HFF-Myc (cell line): ENCODE measurements around the gene ATP2B3.

Source experiments
- DNase-seq: peaks from one replicate; pipeline ENCODE4 v3.0.0-alpha.2; 2011; ENCODE audit warnings: low read depth; ENCODE audit errors: extremely low read depth
- H3K4me3 ChIP-seq: replicated peaks from 2 replicates; pipeline ENCODE4 v1.5.1; 2011; ENCODE audit warnings: low read depth, mild to moderate bottlenecking, control low read depth, low read length
- CTCF ChIP-seq: IDR thresholded peaks from 2 replicates; pipeline ENCODE4 v1.5.1; 2012; ENCODE audit warnings: mild to moderate bottlenecking, low read depth, low read length, control low read depth; ENCODE audit errors: missing control alignments

ATP2B3 gene

DNA sequence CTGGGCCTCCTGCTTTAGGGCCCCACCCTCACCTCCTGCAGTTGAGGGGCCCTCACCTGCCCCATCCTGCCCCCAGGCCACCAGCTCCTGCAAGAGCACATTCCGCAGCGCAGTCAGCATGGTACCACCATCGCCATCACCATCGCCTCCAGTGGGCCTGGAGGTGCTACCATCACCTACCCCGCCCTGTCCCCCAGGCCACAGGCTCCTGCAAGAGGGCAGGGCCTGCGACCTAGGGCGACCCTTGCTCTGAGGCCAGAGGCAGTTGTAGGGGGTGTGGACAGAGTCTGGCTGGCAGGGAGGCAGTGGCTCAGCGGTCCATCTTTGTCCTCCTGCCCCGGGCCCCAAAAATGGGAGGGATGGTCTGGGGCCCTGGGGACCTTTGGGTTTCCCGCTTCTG lies 43.2 kb upstream of the ATP2B3 start:
- DNase-seq, result no peak
- no peak for TF ChIP-seq CTCF
- no peak overlapping the region for H3K4me3 ChIP-seq

GRCh38 chrX:153474718-153475117 lies 42.7 kb upstream of the ATP2B3 start:
- no peak for DNase-seq
- no peak overlapping the region for H3K4me3 ChIP-seq
- TF ChIP-seq CTCF, result no peak

DNA sequence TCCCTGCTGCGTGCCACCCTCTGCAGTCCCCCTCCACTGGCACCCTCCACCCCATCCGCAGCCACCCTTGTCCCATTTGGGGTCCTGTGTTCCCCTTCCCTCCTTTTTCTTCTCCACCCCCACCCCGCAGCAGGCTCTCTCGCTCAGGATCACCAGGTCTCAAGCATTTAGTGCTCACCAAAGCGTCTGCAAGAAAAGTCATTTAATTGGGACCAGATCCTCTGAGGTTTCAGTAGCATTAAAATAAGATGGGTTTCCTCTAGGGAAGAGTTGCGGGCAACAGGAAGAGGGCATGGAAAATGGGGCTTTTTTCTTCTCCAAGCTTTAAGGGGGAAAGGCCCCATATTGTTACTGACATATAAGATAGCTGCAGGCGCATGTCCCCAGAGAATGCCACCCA lies 42.2 kb upstream of the ATP2B3 start:
- TF ChIP-seq CTCF, result no peak
- H3K4me3 ChIP-seq, result no peak overlapping the region
- no peak for DNase-seq

DNA sequence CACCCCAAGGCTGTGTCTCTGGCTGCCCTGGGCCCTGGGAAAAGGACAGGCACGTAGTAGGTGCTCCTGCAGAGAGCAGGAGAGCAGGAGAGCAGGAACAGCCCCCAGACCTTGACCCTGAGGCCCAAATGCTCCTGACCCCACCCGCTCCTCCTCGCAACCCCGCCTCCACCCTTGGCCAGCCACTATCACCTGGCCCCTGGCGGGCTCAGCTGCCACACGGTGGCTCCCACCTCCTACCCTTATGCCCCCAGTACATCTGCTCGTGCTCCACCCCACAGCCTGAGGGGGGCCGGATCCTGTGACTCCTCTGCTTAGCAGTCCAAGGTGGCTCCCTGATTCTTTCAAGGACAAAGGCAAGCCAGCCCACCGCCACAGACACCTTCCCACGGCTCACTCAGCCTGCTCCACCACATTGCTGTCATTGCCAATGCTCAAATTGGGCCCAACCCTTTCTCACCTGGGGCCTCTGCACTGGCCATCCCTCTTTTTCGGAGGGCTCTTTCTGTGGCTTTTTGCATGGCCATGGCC lies 41.6 kb upstream of the ATP2B3 start:
- H3K4me3 ChIP-seq, result no peak overlapping the region
- no peak for DNase-seq
- no peak for TF ChIP-seq CTCF

DNA sequence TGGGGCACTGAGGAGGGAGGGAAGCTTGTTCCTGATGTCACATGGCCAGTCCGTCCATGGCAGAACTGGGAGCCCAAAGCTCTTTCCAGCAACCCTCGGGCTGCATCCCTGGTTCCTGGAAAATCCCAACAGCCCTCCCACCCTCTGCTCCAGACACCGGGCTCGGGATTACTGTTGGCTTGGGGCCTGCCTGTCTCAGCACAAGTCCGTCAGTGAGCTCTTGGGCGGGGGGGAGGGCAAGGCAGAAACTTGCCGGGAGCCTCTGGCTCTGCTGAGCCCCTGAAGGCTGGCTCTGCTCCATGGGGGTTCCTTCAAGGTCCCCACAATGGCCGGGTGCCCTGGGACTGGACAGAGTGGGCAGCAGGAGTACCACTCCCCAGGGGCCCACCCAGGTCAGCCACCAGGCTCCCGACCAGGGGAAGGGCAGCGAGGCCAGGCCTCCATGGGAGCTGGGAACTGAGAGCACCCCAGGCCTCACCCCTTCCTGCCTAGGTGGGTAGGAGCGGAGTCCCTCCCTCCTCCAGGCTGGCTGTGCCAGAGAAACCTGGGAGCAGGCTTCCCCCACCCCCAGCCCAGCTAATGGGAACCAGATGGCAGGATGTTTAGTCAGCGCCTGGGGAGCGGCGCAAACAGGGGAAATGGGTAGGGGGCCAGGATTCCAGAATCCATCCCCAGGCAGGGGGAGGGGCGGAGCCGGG lies 40.6 kb upstream of the ATP2B3 start:
- peak; percentile 60 for DNase-seq
- TF ChIP-seq CTCF, result no peak
- no peak overlapping the region for H3K4me3 ChIP-seq

- H3K4me3 ChIP-seq, result no peak overlapping the region
- TF ChIP-seq CTCF, result no peak
- DNase-seq, result no peak
Measured at GRCh38 chrX:153477364-153477857, 40.0 kb upstream of the ATP2B3 start.

DNA sequence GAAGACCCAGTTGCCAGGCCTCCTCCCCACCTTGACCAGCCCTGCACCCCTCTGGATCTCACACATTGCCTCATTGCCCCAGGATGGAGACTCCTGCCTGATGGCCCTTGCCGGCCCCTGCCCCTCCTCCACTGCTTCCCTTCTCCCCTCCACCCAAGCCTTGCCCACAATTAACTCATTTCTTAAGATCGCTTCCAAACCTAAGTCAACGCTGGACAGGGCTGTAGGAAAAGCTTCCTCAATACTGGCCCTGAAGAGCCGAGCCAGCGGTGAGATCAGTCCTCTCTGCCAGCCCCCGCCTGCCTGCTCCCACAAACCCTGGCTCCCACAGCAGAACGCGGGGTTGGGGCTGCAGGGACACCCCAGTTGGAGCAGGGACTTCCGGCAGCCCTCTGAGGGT lies 39.5 kb upstream of the ATP2B3 start:
- TF ChIP-seq CTCF, result no peak
- no peak overlapping the region for H3K4me3 ChIP-seq
- DNase-seq, result no peak
